Measurements from ENCODE around the gene ZNF407.

Gene ZNF407

DNA sequence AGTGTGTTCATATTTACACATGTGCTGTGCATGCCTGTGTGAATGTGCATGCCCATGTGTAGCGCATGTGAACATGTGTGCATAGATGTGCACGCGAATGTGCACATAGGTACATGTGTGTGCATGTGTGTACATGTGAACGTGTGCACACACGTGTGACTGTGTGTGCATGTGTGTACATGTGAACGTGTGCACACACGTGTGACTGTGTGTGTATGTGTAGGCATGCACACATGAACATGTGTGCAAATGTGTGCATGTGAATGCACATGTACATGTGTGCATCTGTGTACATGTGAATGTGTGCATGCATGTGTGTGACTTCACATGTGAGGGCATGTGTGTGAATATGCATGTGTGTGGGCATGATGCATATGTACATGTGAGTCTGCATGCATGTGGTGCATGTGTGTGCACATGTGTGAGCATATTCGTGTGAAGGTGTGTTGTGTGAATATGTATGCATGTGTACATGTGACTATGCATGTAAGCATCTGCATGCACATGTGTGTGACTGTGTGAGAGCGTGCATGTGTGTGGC is 488.9 kb downstream of the ZNF407 start:
- H3K9me2 ChIP-seq (replicated peaks; ENCODE audit: insufficient read depth, low read length), result no peaks in the 10 kb centered on the region
- H4K20me1 ChIP-seq (ENCODE audit: low read depth, low read length), result no peaks in the 10 kb centered on the region
- TF ChIP-seq, protein P1, sequence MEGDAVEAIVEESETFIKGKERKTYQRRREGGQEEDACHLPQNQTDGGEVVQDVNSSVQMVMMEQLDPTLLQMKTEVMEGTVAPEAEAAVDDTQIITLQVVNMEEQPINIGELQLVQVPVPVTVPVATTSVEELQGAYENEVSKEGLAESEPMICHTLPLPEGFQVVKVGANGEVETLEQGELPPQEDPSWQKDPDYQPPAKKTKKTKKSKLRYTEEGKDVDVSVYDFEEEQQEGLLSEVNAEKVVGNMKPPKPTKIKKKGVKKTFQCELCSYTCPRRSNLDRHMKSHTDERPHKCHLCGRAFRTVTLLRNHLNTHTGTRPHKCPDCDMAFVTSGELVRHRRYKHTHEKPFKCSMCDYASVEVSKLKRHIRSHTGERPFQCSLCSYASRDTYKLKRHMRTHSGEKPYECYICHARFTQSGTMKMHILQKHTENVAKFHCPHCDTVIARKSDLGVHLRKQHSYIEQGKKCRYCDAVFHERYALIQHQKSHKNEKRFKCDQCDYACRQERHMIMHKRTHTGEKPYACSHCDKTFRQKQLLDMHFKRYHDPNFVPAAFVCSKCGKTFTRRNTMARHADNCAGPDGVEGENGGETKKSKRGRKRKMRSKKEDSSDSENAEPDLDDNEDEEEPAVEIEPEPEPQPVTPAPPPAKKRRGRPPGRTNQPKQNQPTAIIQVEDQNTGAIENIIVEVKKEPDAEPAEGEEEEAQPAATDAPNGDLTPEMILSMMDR (IDR thresholded peaks at IDR 0.05; ENCODE audit: insufficient read depth, low read length, poor library complexity, severe bottlenecking), result no peak
- TF ChIP-seq EZH2phosphoT487 (conservative IDR thresholded peaks at IDR 0.05; ENCODE audit: low read length), result no peak
- H3K9me3 ChIP-seq (ENCODE audit: insufficient read depth, low read length), result no peaks in the 10 kb centered on the region
- H3K79me2 ChIP-seq (ENCODE audit: insufficient read depth, low read length), result no peaks in the 10 kb centered on the region
- no peak overlapping the region for H2AFZ ChIP-seq (ENCODE audit: low read depth, low read length, severe bottlenecking)
- no peaks in the 10 kb centered on the region for H3F3A ChIP-seq (ENCODE audit: insufficient read depth)
- H3K9ac ChIP-seq (ENCODE audit: low read length), result no peak overlapping the region
- H3K4me2 ChIP-seq (ENCODE audit: low read depth, low read length, poor library complexity, severe bottlenecking), result no peak overlapping the region
- H3K27me3 ChIP-seq (ENCODE audit: low read length), result no peaks in the 10 kb centered on the region
- no peaks in the 10 kb centered on the region for H3K36me3 ChIP-seq (ENCODE audit: low read length)
- H3K4me3 ChIP-seq (ENCODE audit: insufficient read depth, low read length, poor library complexity, severe bottlenecking), result no peak overlapping the region
- H3K27ac ChIP-seq (ENCODE audit: low read depth, low read length), result no peak overlapping the region

- no peaks in the 10 kb centered on the region for H3K9me2 ChIP-seq (replicated peaks; ENCODE audit: insufficient read depth, low read length)
- H3K27ac ChIP-seq (ENCODE audit: low read depth, low read length), result no peak overlapping the region
- no peaks in the 10 kb centered on the region for H3K27me3 ChIP-seq (ENCODE audit: low read length)
- TF ChIP-seq EZH2phosphoT487 (conservative IDR thresholded peaks at IDR 0.05; ENCODE audit: low read length), result no peak
- TF ChIP-seq, protein P1 (IDR thresholded peaks at IDR 0.05; ENCODE audit: insufficient read depth, low read length, poor library complexity, severe bottlenecking), result no peak
- H3K36me3 ChIP-seq (ENCODE audit: low read length), result no peaks in the 10 kb centered on the region
- no peak overlapping the region for H2AFZ ChIP-seq (ENCODE audit: low read depth, low read length, severe bottlenecking)
- H3K79me2 ChIP-seq (ENCODE audit: insufficient read depth, low read length), result no peaks in the 10 kb centered on the region
- H3K4me2 ChIP-seq (ENCODE audit: low read depth, low read length, poor library complexity, severe bottlenecking), result no peak overlapping the region
- no peak overlapping the region for H3K9ac ChIP-seq (ENCODE audit: low read length)
- H3F3A ChIP-seq (ENCODE audit: insufficient read depth), result no peaks in the 10 kb centered on the region
- H3K9me3 ChIP-seq (ENCODE audit: insufficient read depth, low read length), result no peaks in the 10 kb centered on the region
- no peaks in the 10 kb centered on the region for H4K20me1 ChIP-seq (ENCODE audit: low read depth, low read length)
- no peak overlapping the region for H3K4me3 ChIP-seq (ENCODE audit: insufficient read depth, low read length, poor library complexity, severe bottlenecking)
Observed at GRCh38 chr18:75087119-75088020, 489.7 kb downstream of the ZNF407 start.

DNA sequence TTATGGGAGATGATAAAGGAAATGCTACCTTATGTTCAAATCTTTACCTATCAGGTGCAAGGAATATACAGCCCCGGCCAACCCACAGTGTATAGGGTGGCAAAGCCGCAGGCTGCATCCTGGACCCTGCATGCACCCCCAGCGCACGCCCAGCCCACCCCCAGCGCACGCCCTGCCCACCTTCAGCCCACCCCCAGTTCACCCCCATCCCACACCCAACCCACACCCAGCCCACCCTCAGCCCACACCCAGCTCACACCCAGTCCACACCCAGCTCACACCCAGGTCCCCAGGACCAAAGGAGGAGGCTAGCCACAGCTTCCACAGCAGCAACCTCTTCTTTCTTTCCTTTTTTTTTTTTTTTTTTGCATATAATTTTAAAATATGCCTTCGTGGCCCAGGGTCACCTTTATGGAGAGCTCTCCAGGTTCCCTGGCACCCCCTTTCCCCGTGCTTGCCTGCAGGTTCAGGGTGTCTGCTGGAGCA is 490.4 kb downstream of the ZNF407 start:
- Histone ChIP-seq H2AFZ (ENCODE audit: low read depth, low read length, severe bottlenecking) (no peak overlapping the region), H3K27me3 (ENCODE audit: low read length) (no peaks in the 10 kb centered on the region), H3F3A (ENCODE audit: insufficient read depth) (no peaks in the 10 kb centered on the region), H3K79me2 (ENCODE audit: insufficient read depth, low read length) (no peaks in the 10 kb centered on the region), H3K27ac (ENCODE audit: low read depth, low read length) (no peak overlapping the region), H3K9ac (ENCODE audit: low read length) (no peak overlapping the region), H3K9me2 (replicated peaks; ENCODE audit: insufficient read depth, low read length) (no peaks in the 10 kb centered on the region), H3K4me3 (ENCODE audit: insufficient read depth, low read length, poor library complexity, severe bottlenecking) (no peak overlapping the region), H3K36me3 (ENCODE audit: low read length) (no peaks in the 10 kb centered on the region), H3K9me3 (ENCODE audit: insufficient read depth, low read length) (no peaks in the 10 kb centered on the region), H4K20me1 (ENCODE audit: low read depth, low read length) (no peaks in the 10 kb centered on the region), H3K4me2 (ENCODE audit: low read depth, low read length, poor library complexity, severe bottlenecking) (no peak overlapping the region)
- TF ChIP-seq, protein P1 (IDR thresholded peaks at IDR 0.05; ENCODE audit: insufficient read depth, low read length, poor library complexity, severe bottlenecking), result no peak
- TF ChIP-seq EZH2phosphoT487 (conservative IDR thresholded peaks at IDR 0.05; ENCODE audit: low read length), result no peak
